HEK293T (cell line): Measurements from ENCODE around the gene TPRA1.

Experiments used
- ARNT ChIP-seq: fragments of 450-650 bp; IDR thresholded peaks from 2 replicates; pipeline ENCODE4 v1.6.1; 2017; ENCODE audit warnings: mild to moderate bottlenecking
- BHLHE40 ChIP-seq: fragments of 450-650 bp; IDR thresholded peaks from 2 replicates; pipeline ENCODE4 v1.6.1; 2016; ENCODE audit warnings: mild to moderate bottlenecking, moderate library complexity, borderline replicate concordance
- FOXA1 ChIP-seq: fragments of 450-650 bp; IDR thresholded peaks from 2 replicates; pipeline ENCODE4 v1.6.1; 2016; ENCODE audit warnings: mild to moderate bottlenecking
- FOXK2 ChIP-seq: fragments of 450-650 bp; IDR thresholded peaks from 2 replicates; pipeline ENCODE4 v1.6.1; 2016; ENCODE audit warnings: mild to moderate bottlenecking
- FOXM1 ChIP-seq: fragments of 450-650 bp; IDR thresholded peaks from 2 replicates; pipeline ENCODE4 v1.6.1; 2017; ENCODE audit warnings: mild to moderate bottlenecking, borderline replicate concordance
- L3MBTL2 ChIP-seq: fragments of 450-650 bp; conservative IDR thresholded peaks from 2 replicates; pipeline ENCODE4 v1.6.1; 2016; ENCODE audit warnings: mild to moderate bottlenecking
- LEF1 ChIP-seq: fragments of 450-650 bp; IDR thresholded peaks from 2 replicates; pipeline ENCODE4 v1.6.1; 2017; ENCODE audit warnings: mild to moderate bottlenecking, borderline replicate concordance
- NFRKB ChIP-seq: fragments of 450-650 bp; IDR thresholded peaks from 2 replicates; pipeline ENCODE4 v1.6.1; 2016; ENCODE audit warnings: mild to moderate bottlenecking, moderate library complexity
- PKNOX1 ChIP-seq: fragments of 450-650 bp; IDR thresholded peaks from 2 replicates; pipeline ENCODE4 v1.6.1; 2016
- SP1 ChIP-seq: fragments of 450-650 bp; IDR thresholded peaks from 2 replicates; pipeline ENCODE4 v1.6.1; 2017
- TARDBP ChIP-seq: fragments of 450-650 bp; IDR thresholded peaks from 2 replicates; pipeline ENCODE4 v1.6.1; 2016
- ZNF384 ChIP-seq: fragments of 450-650 bp; IDR thresholded peaks from 2 replicates; pipeline ENCODE4 v1.6.1; 2016

- TF ChIP-seq BHLHE40 = no peak
- TF ChIP-seq FOXM1 = no peak
- TF ChIP-seq L3MBTL2 = no peak
- TF ChIP-seq FOXK2 = no peak
- TF ChIP-seq FOXA1 = no peak
- TF ChIP-seq LEF1 = no peak
- TF ChIP-seq NFRKB = no peak
- no peak for TF ChIP-seq TARDBP
- TF ChIP-seq ARNT = no peak
- TF ChIP-seq SP1 = no peak
- TF ChIP-seq PKNOX1 = no peak
- no peak for TF ChIP-seq ZNF384
Measured at GRCh38 chr3:127589600-127590281, 792 bp downstream of the TPRA1 start.
